Breast epithelium (tissue), 4 donors: ENCODE measurements around the gene PIGQ. TPM values are rescaled to one million over a fixed set of nuclear protein-coding genes. Genes with fewer than 3 reads are reported as not detected.

ENCODE experiments used
- DNase-seq, 2 donors: peaks; one replicate each; pipeline ENCODE4 v3.0.0-alpha.2; 2019; ENCODE audit warnings: low spot score in 2 of 2
- H3K27ac ChIP-seq, 2 donors: fragments of 200-600 bp; sonication (generic) in 1 of 2; one replicate each; pipeline ENCODE4 v1.5.1; 2016 to 2019; ENCODE audit warnings: mild to moderate bottlenecking in 1 of 2
- H3K27me3 ChIP-seq, 2 donors: fragments of 200-600 bp; sonication (generic) in 1 of 2; one replicate each; pipeline versions ENCODE4 v1.5.1 to v1.6.0; 2017 to 2019; ENCODE audit warnings: control low read depth in 1 of 2, mild to moderate bottlenecking in 1 of 2
- H3K36me3 ChIP-seq: fragments of 200-600 bp; one replicate; pipeline ENCODE4 v1.5.1; 2019
- H3K4me1 ChIP-seq, 2 donors: fragments of 200-600 bp; sonication (generic); one replicate each; pipeline ENCODE4 v1.5.1; 2016 to 2019; ENCODE audit warnings: control low read depth in 1 of 2
- H3K4me3 ChIP-seq, 3 donors: fragments of 200-600 bp; sonication (generic); 1 replicate in 2 of 3; 2 replicates in 1 of 3; pipeline ENCODE4 v1.5.1; 2016 to 2019; ENCODE audit warnings: mild to moderate bottlenecking in 3 of 3, moderate library complexity in 2 of 3
- H3K9me3 ChIP-seq, 2 donors: fragments of 200-600 bp; sonication (generic) in 1 of 2; one replicate each; pipeline ENCODE4 v1.5.1; 2016 to 2019; ENCODE audit warnings: control low read depth in 1 of 2
- POLR2A ChIP-seq: fragments of 450-650 bp; IDR thresholded peaks from one replicate; pipeline ENCODE4 v1.6.1; 2016; ENCODE audit warnings: antibody characterized with exemption, mild to moderate bottlenecking, moderate library complexity
- POLR2AphosphoS5 ChIP-seq, 3 donors: sonication (generic); formaldehyde crosslinking; IDR thresholded peaks; one replicate each; pipeline ENCODE4 v1.6.1; 2017; ENCODE audit warnings: antibody characterized with exemption in 3 of 3
- intact Hi-C: fragments of 100-400 bp; cut with DNase I; formaldehyde crosslinking; loops from one replicate; pipeline ENCODE4 v1.15.1; 2023; ENCODE audit warnings: low total_unique reads
- total RNA-seq, 3 donors: library from RNA; depleted of rRNA; stranded (reverse); fragments of >200 nt; gene quantifications; one replicate each; pipeline ENCODE4 v1.1.0, GENCODE V29; 2016
- TF ChIP-seq, protein P1 (sequence below), 3 donors: fragments of 450-650 bp; IDR thresholded peaks; one replicate each; pipeline ENCODE4 v1.5.1; 2016 to 2017; ENCODE audit warnings: antibody characterized with exemption in 3 of 3, mild to moderate bottlenecking in 3 of 3, moderate library complexity in 3 of 3

The PIGQ gene
- total RNA-seq, 3 donors from 2014 or later = 22.2 to 36.1 (median 31.9) TPM

DNA sequence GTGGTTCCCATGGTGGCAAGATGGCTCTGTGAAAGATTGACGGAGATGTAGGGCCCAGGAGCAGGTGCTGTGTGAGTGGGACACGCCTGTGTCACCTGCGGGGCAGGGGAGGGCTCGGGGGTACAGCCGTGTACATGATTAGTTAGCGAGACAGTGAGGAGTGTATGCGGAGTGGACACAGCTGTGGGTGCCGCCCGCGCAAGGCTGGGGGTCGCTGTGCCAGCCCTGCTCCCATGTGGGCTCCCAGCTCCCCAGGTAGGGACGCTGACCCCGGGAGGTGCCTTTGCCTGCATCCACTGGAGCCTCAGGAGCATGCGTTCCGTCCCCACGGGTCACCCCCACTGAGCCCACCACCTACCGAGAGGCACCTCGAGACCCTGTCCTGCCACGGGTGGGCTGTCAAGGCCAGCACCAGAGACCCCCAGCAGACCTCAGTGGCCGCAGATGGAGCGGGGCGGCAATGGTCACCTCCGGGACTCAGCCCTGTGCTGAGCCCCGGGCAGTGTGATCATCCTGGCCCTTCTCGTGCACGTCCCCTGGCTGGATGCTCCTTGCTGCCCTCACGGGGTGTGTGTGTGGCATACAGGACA, 34.8 kb upstream of the PIGQ start:
- no peak for TF ChIP-seq POLR2AphosphoS5 (IDR thresholded peaks at IDR 0.05)
- Histone ChIP-seq H3K4me1 (peaks cover 0 to 2% of the 10 kb centered on the region in 2 donors), H3K27ac (no peak overlapping the region), H3K36me3 (no peaks in the 10 kb centered on the region), H3K27me3 (no peaks in the 10 kb centered on the region), H3K4me3 (no peak overlapping the region), H3K9me3 (no peaks in the 10 kb centered on the region)
- DNase-seq = no peak
- intact Hi-C loops = no loop called here

DNA sequence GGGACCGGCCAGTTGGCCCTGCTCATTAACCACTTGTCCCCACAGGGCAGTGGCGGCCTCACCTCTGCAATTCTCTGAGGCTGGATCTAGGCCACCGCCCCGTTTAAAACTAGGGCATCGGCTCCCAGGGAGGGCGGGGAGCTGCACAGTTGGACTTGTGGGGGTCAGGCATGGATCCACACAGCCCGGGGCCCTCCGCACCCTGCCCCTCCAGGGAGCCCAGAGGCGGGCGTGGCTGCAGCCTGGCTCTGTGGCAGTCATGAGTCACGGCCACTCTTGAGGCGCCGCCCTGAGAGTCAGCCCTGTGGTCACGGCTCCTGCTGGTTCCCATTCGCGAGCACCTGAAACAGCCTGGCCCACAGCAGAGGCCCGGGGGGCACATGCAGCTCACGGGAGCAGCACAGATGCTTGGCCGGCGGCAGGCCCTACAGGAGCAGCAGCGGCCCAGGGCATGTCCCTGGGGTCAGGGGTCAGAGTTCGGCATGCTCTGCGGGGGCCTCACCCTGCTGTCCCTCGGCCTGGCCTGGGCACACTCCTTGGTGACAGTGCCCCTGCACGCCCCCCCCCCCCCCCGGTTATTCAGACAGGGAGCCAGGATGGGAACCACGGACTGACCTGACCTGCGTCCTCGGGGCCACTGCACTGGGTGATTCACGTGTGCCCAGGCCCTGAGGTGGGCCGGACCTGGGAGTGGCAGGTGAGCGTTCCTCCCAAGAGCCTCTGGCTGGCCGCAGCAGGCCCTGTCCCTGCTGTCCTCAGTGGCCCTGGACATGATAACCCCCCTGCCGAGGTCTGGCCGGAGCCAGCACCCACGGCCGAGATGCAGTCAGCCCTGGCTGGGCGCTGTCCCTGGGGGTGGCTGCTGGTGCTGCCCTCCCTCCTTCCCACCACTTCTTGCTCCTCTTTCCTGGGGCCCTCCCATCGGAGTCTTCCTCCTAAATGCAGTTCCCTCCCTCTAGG, 34.0 kb upstream of the PIGQ start:
- Histone ChIP-seq H3K27ac (no peak overlapping the region), H3K4me3 (no peak overlapping the region), H3K9me3 (no peaks in the 10 kb centered on the region), H3K27me3 (no peaks in the 10 kb centered on the region), H3K36me3 (no peaks in the 10 kb centered on the region), H3K4me1 (no peaks in the 10 kb centered on the region)
- DNase-seq = no peak
- TF ChIP-seq, protein P1, sequence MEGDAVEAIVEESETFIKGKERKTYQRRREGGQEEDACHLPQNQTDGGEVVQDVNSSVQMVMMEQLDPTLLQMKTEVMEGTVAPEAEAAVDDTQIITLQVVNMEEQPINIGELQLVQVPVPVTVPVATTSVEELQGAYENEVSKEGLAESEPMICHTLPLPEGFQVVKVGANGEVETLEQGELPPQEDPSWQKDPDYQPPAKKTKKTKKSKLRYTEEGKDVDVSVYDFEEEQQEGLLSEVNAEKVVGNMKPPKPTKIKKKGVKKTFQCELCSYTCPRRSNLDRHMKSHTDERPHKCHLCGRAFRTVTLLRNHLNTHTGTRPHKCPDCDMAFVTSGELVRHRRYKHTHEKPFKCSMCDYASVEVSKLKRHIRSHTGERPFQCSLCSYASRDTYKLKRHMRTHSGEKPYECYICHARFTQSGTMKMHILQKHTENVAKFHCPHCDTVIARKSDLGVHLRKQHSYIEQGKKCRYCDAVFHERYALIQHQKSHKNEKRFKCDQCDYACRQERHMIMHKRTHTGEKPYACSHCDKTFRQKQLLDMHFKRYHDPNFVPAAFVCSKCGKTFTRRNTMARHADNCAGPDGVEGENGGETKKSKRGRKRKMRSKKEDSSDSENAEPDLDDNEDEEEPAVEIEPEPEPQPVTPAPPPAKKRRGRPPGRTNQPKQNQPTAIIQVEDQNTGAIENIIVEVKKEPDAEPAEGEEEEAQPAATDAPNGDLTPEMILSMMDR (IDR thresholded peaks at IDR 0.05) = no peak
- no peak for TF ChIP-seq POLR2A
- no peak for TF ChIP-seq POLR2AphosphoS5 (IDR thresholded peaks at IDR 0.05)
- intact Hi-C loops = no loop called here

DNA sequence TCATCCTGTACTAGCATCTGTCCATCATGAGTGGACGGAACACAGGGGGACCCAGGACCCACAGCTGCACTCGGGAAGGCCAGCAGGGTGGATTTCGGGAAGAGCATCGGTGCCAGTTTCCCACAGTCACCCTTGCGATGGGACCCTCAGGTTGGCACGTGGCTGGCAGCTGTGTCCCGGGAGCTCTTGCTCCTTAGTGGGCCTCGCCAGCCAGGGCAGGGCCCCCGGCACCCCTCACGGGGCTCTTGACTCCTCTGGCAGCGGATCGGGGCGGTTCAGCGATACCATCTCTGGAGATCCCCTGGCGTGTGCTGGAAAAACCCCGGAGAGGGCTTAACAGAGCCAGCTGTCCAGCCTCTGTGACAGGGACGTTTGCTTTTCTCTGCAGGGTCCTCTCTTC, 33.0 kb upstream of the PIGQ start:
- no peaks in the 10 kb centered on the region for H3K27me3 ChIP-seq

DNA sequence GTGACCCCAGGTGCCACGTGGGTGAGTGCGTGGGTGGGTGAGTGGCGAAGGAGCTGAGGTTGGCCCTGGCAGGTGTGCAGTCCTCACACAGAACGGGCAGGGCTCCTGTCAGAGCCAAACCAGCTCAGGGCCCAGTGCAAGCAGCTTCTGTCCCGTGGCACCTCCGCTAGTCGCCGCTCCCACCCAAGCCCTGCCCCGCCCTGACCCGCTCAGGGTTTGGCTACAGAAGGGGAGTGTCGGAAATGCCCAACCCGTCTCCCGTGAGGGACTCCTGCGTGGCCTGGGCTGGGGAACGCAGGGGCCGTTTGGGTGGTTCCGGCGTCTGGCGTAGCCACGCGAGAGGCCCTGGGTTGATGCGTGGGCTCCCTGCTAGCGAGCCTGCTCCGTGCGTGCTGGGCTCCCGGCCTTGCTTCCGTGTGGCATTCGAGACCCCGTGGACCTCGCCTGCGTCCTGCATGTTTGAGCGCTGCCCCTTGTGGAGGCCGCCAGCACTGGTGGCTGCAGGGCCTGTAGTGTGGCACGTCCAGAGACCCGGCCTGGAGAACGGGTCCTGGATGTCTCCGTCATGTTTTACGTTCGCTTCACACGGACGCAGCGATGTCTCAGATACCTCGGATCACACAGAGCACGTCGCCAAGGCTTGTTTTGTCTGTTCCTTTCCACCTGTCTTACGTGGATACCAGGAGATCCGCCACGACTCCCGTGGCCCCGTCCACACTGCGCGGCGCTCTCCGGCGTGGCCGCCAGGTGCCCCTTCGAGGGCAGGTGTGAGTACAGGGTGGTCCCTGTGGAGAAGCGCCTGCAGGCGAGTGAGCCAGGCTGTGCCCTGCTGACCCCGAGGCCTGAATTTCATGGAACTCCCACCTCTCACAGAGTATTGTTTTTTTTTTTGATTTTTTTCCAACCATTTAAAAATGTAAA, 32.1 kb upstream of the PIGQ start:
- Histone ChIP-seq H3K27me3 (no peaks in the 10 kb centered on the region), H3K9me3 (no peaks in the 10 kb centered on the region), H3K36me3 (no peaks in the 10 kb centered on the region), H3K27ac (no peak overlapping the region), H3K4me1 (no peaks in the 10 kb centered on the region), H3K4me3 (no peak overlapping the region)
- no peak for DNase-seq
- intact Hi-C loops = no loop called here
- TF ChIP-seq POLR2A = no peak

More for the DNA sequence above, 33.0 kb upstream of the PIGQ start:
- no peaks in the 10 kb centered on the region for H3K36me3 ChIP-seq
- no peak for DNase-seq
- no peaks in the 10 kb centered on the region for H3K9me3 ChIP-seq
- TF ChIP-seq, protein P1 (IDR thresholded peaks at IDR 0.05) = no peak
- TF ChIP-seq POLR2A (no peak), POLR2AphosphoS5 (IDR thresholded peaks at IDR 0.05) (no peak)
- no peaks in the 10 kb centered on the region for H3K4me1 ChIP-seq
- H3K4me3 ChIP-seq = no peak overlapping the region
- intact Hi-C loops = no loop called here
- H3K27ac ChIP-seq = no peak overlapping the region

DNA sequence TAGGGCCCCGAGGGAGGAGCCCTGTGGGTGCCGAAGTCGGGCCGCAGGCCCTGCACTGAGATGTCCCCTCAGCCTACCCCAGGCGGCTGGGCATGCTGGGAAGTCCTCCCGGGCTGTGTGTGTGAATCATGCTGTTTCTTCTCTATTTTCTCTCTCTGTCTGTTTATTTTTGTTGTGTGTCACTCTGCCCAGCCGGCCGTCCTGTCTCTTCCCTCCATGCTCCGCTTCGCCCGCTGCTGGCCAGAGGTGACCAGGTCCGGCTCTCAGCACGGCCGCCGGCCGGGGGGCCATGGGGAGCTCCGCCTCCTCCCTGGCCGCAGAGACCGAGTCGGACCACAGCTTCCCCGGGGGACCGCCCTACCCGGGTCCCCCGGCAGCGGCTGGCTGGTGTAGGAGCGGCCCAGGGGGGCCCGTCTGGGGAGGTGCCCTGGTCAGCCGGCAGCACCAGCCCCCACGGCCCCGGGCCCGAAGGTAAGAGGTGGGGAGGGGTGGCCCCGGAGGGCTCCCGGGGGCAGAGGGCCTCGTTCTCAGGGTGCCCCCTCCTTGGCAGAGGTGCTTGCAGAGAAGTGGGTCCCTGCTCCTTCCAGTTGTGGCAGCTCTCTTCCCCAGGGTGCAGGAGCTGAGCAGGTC, 29.8 kb upstream of the PIGQ start:
- DNase-seq = no peak
- Histone ChIP-seq H3K27ac (no peak overlapping the region), H3K4me3 (no peak overlapping the region), H3K9me3 (no peaks in the 10 kb centered on the region), H3K4me1 (no peaks in the 10 kb centered on the region), H3K27me3 (no peaks in the 10 kb centered on the region), H3K36me3 (no peaks in the 10 kb centered on the region)
- intact Hi-C loops = no loop called here
- TF ChIP-seq, protein P1 (IDR thresholded peaks at IDR 0.05) = no peak
- no peak for TF ChIP-seq POLR2A
- no peak for TF ChIP-seq POLR2AphosphoS5 (IDR thresholded peaks at IDR 0.05)
